CD14-positive monocyte (primary cell): ENCODE measurements around the gene CAPN13. TPM values are rescaled to one million over a fixed set of nuclear protein-coding genes. Genes with fewer than 3 reads are reported as not detected.

Experiments
- DNase-seq, 3 donors: peaks; one replicate each; pipeline ENCODE4 v3.0.0-alpha.2; 2011 to 2022
- H2AFZ ChIP-seq: 2 replicates; pipeline ENCODE4 v1.6.0; 2012; ENCODE audit warnings: mild to moderate bottlenecking, low read depth, low read length, inconsistent platforms; ENCODE audit not compliant: insufficient read depth, poor library complexity, severe bottlenecking
- H3K27ac ChIP-seq, 2 donors: 1 replicate in 1 of 2; 2 replicates in 1 of 2; pipeline ENCODE4 v1.5.1; 2012 to 2013; ENCODE audit warnings: low read length in 2 of 2, control low read depth in 1 of 2, inconsistent platforms in 1 of 2, low read depth in 1 of 2, mild to moderate bottlenecking in 1 of 2
- H3K27me3 ChIP-seq, 2 donors: one replicate each; pipeline versions ENCODE4 v1.6.0 to v1.6.1; 2011 to 2013; ENCODE audit warnings: low read length in 2 of 2; ENCODE audit not compliant: control insufficient read depth in 2 of 2, insufficient read depth in 2 of 2
- H3K36me3 ChIP-seq, 2 donors: replicated peaks in 1 of 2; 1 replicate in 1 of 2; 2 replicates in 1 of 2; pipeline versions ENCODE4 v1.5.1 to v1.6.1; 2012 to 2013; ENCODE audit warnings: low read length in 2 of 2, control low read depth in 1 of 2, inconsistent platforms in 1 of 2, mild to moderate bottlenecking in 1 of 2; ENCODE audit not compliant: insufficient read depth in 2 of 2, control insufficient read depth in 1 of 2
- H3K4me1 ChIP-seq, 2 donors: 1 replicate in 1 of 2; 2 replicates in 1 of 2; pipeline versions ENCODE4 v1.5.1 to v1.6.1; 2012 to 2013; ENCODE audit warnings: low read length in 2 of 2, control low read depth in 1 of 2, inconsistent platforms in 1 of 2, mild to moderate bottlenecking in 1 of 2, moderate library complexity in 1 of 2; ENCODE audit not compliant: insufficient read depth in 2 of 2, control insufficient read depth in 1 of 2
- H3K4me2 ChIP-seq: replicated peaks from 2 replicates; pipeline ENCODE3; 2012; ENCODE audit warnings: low read length, moderate library complexity, mild to moderate bottlenecking; ENCODE audit not compliant: poor library complexity, severe bottlenecking; ENCODE audit errors: extremely low read depth
- H3K4me3 ChIP-seq, 3 experiments: fragments of 200-600 bp in 1 of 3; sonication (generic) in 1 of 3; replicated peaks in 1 of 3; 1 replicate in 2 of 3; 2 replicates in 1 of 3; pipeline ENCODE4 v1.5.1; 2011 to 2013; ENCODE audit warnings: low read length in 3 of 3, mild to moderate bottlenecking in 3 of 3, control low read depth in 2 of 3, low read depth in 2 of 3, inconsistent platforms in 1 of 3, moderate library complexity in 1 of 3
- H3K79me2 ChIP-seq: 2 replicates; pipeline ENCODE4 v1.6.0; 2012; ENCODE audit warnings: mild to moderate bottlenecking, control low read depth, inconsistent platforms, low read length, moderate library complexity; ENCODE audit not compliant: insufficient read depth
- H3K9ac ChIP-seq: 2 replicates; pipeline ENCODE4 v1.6.0; 2017; ENCODE audit warnings: low read length, mild to moderate bottlenecking; ENCODE audit not compliant: insufficient read depth, poor library complexity, severe bottlenecking
- H3K9me3 ChIP-seq, 2 donors: replicated peaks in 1 of 2; 1 replicate in 1 of 2; 2 replicates in 1 of 2; pipeline versions ENCODE4 v1.5.1 to v1.6.1; 2012 to 2013; ENCODE audit warnings: low read length in 2 of 2, control low read depth in 1 of 2; ENCODE audit not compliant: control insufficient read depth in 1 of 2, insufficient read depth in 1 of 2
- H4K20me1 ChIP-seq: 2 replicates; pipeline ENCODE4 v1.6.0; 2012; ENCODE audit warnings: mild to moderate bottlenecking, low read length, control low read depth, moderate library complexity; ENCODE audit not compliant: insufficient read depth
- H3K27ac Mint-ChIP-seq, 7 donors: one replicate each; pipeline ENCODE4 v1.8.0; 2020; ENCODE audit warnings: mild to moderate bottlenecking in 7 of 7, mixed read lengths in 7 of 7, moderate library complexity in 6 of 7, inconsistent platforms in 2 of 7
- H3K27me3 Mint-ChIP-seq, 3 donors: one replicate each; pipeline ENCODE4 v1.8.0; 2021 to 2022; ENCODE audit warnings: low read depth in 3 of 3, mild to moderate bottlenecking in 3 of 3, mixed read lengths in 3 of 3, moderate library complexity in 3 of 3, inconsistent platforms in 1 of 3
- H3K36me3 Mint-ChIP-seq, 2 donors: one replicate each; pipeline ENCODE4 v1.8.0; 2020; ENCODE audit warnings: mixed read lengths in 2 of 2, inconsistent platforms in 1 of 2, mild to moderate bottlenecking in 1 of 2
- H3K4me1 Mint-ChIP-seq: one replicate; pipeline ENCODE4 v1.8.0; 2020; ENCODE audit warnings: mild to moderate bottlenecking, mixed read lengths
- H3K4me3 Mint-ChIP-seq, 2 donors: one replicate each; pipeline ENCODE4 v1.8.0; 2020; ENCODE audit warnings: mild to moderate bottlenecking in 2 of 2, mixed read lengths in 2 of 2, moderate library complexity in 1 of 2
- H3K9me3 Mint-ChIP-seq, 7 donors: one replicate each; pipeline ENCODE4 v1.8.0; 2020 to 2022; ENCODE audit warnings: mixed read lengths in 7 of 7, mild to moderate bottlenecking in 6 of 7, moderate library complexity in 6 of 7, inconsistent platforms in 2 of 7
- WGBS: methylation state at CpG from one replicate; pipeline ENCODE4 v1.1.5; 2013; ENCODE audit warnings: missing lambda C conversion rate; ENCODE audit not compliant: insufficient coverage; 5-methylcytosine and 5-hydroxymethylcytosine counted together
- intact Hi-C, 2 donors: fragments of 100-400 bp; cut with micrococcal nuclease; formaldehyde crosslinking; loops; one replicate each; pipeline versions ENCODE4 v1.15.0 to v1.15.1; 2023
- polyA plus RNA-seq, 3 donors: library from polyadenylated mRNA; depleted of rRNA in 1 of 3; unstranded in 2 of 3; stranded (reverse) in 1 of 3; fragments of 300-500 nt in 2 of 3; fragments of >200 nt in 1 of 3; fragmentation: Illumina TruSeq in 2 of 3; gene quantifications; 1 replicate in 2 of 3; 2 replicates in 1 of 3; pipeline ENCODE4 v1.2.3, GENCODE V29; 2012 to 2021
- TF ChIP-seq, protein P1 (sequence below): fragments of 200-600 bp; IDR thresholded peaks from one replicate; pipeline ENCODE4 v1.8.0; 2022; ENCODE audit warnings: antibody characterized with exemption, mild to moderate bottlenecking

Gene CAPN13
- polyA plus RNA-seq, 3 donors = not detected

DNA sequence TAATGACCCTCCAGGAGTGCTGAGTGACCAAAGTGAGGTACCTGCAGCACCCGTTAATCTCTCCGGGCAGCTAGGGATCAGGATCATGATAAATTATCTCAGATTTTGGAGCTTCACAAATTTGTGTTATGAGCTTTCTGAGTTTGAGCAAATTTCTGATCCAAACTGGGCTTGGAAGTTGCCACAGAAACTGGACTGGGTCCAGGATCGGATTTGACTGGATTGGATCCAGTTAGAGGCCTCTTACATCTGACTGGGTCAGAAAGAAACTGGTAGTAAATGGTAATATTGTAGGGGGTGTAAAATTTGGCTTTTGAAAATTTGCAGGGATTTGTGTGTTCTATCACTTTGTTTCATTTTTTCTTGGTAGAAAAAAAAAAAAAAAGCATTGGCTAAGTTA is 19.7 kb upstream of the CAPN13 start:
- no peak overlapping the region for H3K9ac ChIP-seq
- no peaks in the 10 kb centered on the region for H3K79me2 ChIP-seq
- no peaks in the 10 kb centered on the region for H4K20me1 ChIP-seq
- H3K4me2 ChIP-seq = no peak overlapping the region
- H3K36me3 ChIP-seq = no peaks in the 10 kb centered on the region
- WGBS = 63% methylated on average over 1 of the region's 3 CpGs
- TF ChIP-seq, protein P1, sequence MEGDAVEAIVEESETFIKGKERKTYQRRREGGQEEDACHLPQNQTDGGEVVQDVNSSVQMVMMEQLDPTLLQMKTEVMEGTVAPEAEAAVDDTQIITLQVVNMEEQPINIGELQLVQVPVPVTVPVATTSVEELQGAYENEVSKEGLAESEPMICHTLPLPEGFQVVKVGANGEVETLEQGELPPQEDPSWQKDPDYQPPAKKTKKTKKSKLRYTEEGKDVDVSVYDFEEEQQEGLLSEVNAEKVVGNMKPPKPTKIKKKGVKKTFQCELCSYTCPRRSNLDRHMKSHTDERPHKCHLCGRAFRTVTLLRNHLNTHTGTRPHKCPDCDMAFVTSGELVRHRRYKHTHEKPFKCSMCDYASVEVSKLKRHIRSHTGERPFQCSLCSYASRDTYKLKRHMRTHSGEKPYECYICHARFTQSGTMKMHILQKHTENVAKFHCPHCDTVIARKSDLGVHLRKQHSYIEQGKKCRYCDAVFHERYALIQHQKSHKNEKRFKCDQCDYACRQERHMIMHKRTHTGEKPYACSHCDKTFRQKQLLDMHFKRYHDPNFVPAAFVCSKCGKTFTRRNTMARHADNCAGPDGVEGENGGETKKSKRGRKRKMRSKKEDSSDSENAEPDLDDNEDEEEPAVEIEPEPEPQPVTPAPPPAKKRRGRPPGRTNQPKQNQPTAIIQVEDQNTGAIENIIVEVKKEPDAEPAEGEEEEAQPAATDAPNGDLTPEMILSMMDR = no peak
- peaks cover 18 to 19% of the 10 kb centered on the region in 2 donors for H3K9me3 ChIP-seq
- Mint-ChIP-seq H3K36me3 (no peaks in the 10 kb centered on the region), H3K9me3 (peaks cover 8 to 25% (median 23%) of the 10 kb centered on the region in 7 donors), H3K27me3 (peaks cover 0 to 6% (median 2%) of the 10 kb centered on the region in 3 donors), H3K4me3 (no peak overlapping the region), H3K27ac (no peak overlapping the region), H3K4me1 (no peaks in the 10 kb centered on the region)
- no peaks in the 10 kb centered on the region for H3K4me1 ChIP-seq
- H3K27ac ChIP-seq = no peak overlapping the region
- intact Hi-C loops = no loop called here
- H3K4me3 ChIP-seq = no peak overlapping the region
- H3K27me3 ChIP-seq = no peaks in the 10 kb centered on the region
- no peak for DNase-seq
- no peak overlapping the region for H2AFZ ChIP-seq

DNA sequence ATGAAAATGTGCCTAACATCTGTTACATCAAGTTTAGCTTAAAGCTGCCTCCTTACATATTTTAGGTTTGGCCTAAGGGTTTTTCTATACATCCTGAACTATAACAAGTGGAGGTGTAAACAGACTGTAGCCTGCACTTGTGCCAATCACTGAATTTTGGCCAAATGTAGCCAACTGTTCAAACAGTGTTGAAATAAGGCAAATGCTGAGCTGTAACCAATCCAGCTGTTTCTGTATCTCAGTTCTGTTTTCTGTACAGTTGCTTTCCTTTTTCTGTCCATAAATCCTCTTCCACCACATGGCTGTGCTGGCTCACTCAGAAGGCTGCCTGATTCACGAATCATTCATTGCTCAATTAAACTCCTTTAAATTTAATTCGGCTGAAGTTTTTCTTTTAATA is 19.2 kb upstream of the CAPN13 start:
- Histone ChIP-seq H3K4me1 (no peaks in the 10 kb centered on the region), H3K9me3 (peaks cover 18 to 19% of the 10 kb centered on the region in 2 donors), H2AFZ (no peak overlapping the region), H3K36me3 (no peaks in the 10 kb centered on the region), H3K4me3 (no peak overlapping the region), H3K27ac (no peak overlapping the region), H4K20me1 (no peaks in the 10 kb centered on the region), H3K27me3 (no peaks in the 10 kb centered on the region), H3K79me2 (no peaks in the 10 kb centered on the region), H3K9ac (no peak overlapping the region), H3K4me2 (no peak overlapping the region)
- Mint-ChIP-seq H3K4me1 (no peaks in the 10 kb centered on the region), H3K9me3 (peaks cover 8 to 25% (median 23%) of the 10 kb centered on the region in 7 donors), H3K36me3 (no peaks in the 10 kb centered on the region), H3K27ac (no peak overlapping the region), H3K27me3 (peaks cover 2 to 6% (median 2%) of the 10 kb centered on the region in 3 donors), H3K4me3 (no peak overlapping the region)
- no CpG with 5 or more reads among the region's 2 CpGs for WGBS
- TF ChIP-seq, protein P1 = no peak
- no peak for DNase-seq
- intact Hi-C loops = no loop called here
